ENCODE measurements around the gene CLIC3. TPM values are rescaled to one million over a fixed set of nuclear protein-coding genes. Genes with fewer than 3 reads are reported as not detected.
A peak's percentile ranks its signal among the peaks of the same experiment; 100 is the strongest.

Gene CLIC3
- total RNA-seq, 4 donors from 2014 or later = 94.8 to 442 (median 200) TPM

GRCh38 chr9:136997830-136998234, 1.5 kb upstream of the CLIC3 start:
- no peak overlapping the region for H3K4me3 ChIP-seq
- H3K27me3 ChIP-seq = peaks cover 0 to 29% (median 0%) of the 10 kb centered on the region in 4 donors
- TF ChIP-seq POLR2A (IDR thresholded peaks at IDR 0.05) (no peak), CTCF (IDR thresholded peaks at IDR 0.05) (no peak)
- H3K27ac ChIP-seq = peak overlapping the region; percentile 66 to 92 (median 80)
- peaks cover 0 to 16% (median 0%) of the 10 kb centered on the region in 3 donors for H3K36me3 ChIP-seq
- intact Hi-C loops (cut with DNase I) = no loop called here
- peaks cover 48 to 75% (median 53%) of the 10 kb centered on the region in 3 donors for H3K4me1 ChIP-seq
- WGBS, 2 donors = 31 to 69% methylated on average over 8 to 10 of the region's 18 CpGs
- no peaks in the 10 kb centered on the region for H3K9me3 ChIP-seq
- DNase-seq = no peak

- DNase-seq = no peak
- WGBS, 2 donors = 71 to 93% methylated on average over 3 to 5 of the region's 10 CpGs
- Histone ChIP-seq H3K9me3 (no peaks in the 10 kb centered on the region), H3K4me1 (peaks cover 51 to 80% (median 55%) of the 10 kb centered on the region in 3 donors), H3K27me3 (peaks cover 0 to 29% (median 0%) of the 10 kb centered on the region in 4 donors), H3K27ac (peak overlapping the region; percentile 66 to 92 (median 80)), H3K4me3 (peak overlapping the region in 2 of 4 donors; percentile 37 to 75), H3K36me3 (peaks cover 0 to 16% (median 0%) of the 10 kb centered on the region in 3 donors)
- TF ChIP-seq POLR2A (IDR thresholded peaks at IDR 0.05) (no peak), CTCF (IDR thresholded peaks at IDR 0.05) (no peak)
- intact Hi-C loops (cut with DNase I) = no loop called here
Measured at GRCh38 chr9:136997371-136997770, 1.0 kb upstream of the CLIC3 start.

GRCh38 chr9:136995772-136996311, 526 bp downstream of the CLIC3 start:
- H3K4me1 ChIP-seq = peaks cover 51 to 91% (median 55%) of the 10 kb centered on the region in 3 donors
- DNase-seq = no peak
- WGBS, 2 donors = 8 to 17% methylated on average over 2 to 7 of the region's 12 CpGs
- H3K27ac ChIP-seq = peak overlapping the region; percentile 66 to 92 (median 80)
- no peak for TF ChIP-seq POLR2A (IDR thresholded peaks at IDR 0.05)
- TF ChIP-seq CTCF (IDR thresholded peaks at IDR 0.05) = no peak
- peak overlapping the region; percentile 31 to 75 (median 50) for H3K4me3 ChIP-seq
- H3K27me3 ChIP-seq = peaks cover 0 to 29% (median 0%) of the 10 kb centered on the region in 4 donors
- intact Hi-C loops (cut with DNase I) = no loop called here
- peaks cover 0 to 2% (median 0%) of the 10 kb centered on the region in 3 donors for H3K9me3 ChIP-seq
- peaks cover 0 to 16% (median 0%) of the 10 kb centered on the region in 3 donors for H3K36me3 ChIP-seq

- peaks cover 0 to 16% (median 0%) of the 10 kb centered on the region in 3 donors for H3K36me3 ChIP-seq
- peak overlapping the region; percentile 31 to 75 (median 50) for H3K4me3 ChIP-seq
- DNase-seq = no peak
- TF ChIP-seq CTCF (IDR thresholded peaks at IDR 0.05) (no peak), POLR2A (IDR thresholded peaks at IDR 0.05) (no peak)
- intact Hi-C loops (cut with DNase I) = no loop called here
- H3K9me3 ChIP-seq = peaks cover 0 to 4% (median 0%) of the 10 kb centered on the region in 3 donors
- 16 to 40% methylated on average over 5 to 8 of the region's 30 CpGs for WGBS, 2 donors
- H3K27me3 ChIP-seq = peaks cover 0 to 29% (median 0%) of the 10 kb centered on the region in 4 donors
- peaks cover 51 to 88% (median 55%) of the 10 kb centered on the region in 3 donors for H3K4me1 ChIP-seq
- H3K27ac ChIP-seq = peak overlapping the region; percentile 66 to 92 (median 80)
Measured at GRCh38 chr9:136995362-136995761, 1.0 kb downstream of the CLIC3 start.

- Histone ChIP-seq H3K27ac (peak overlapping the region in 3 of 4 donors; percentile 77 to 92 (median 83)), H3K4me1 (peaks cover 51 to 83% (median 55%) of the 10 kb centered on the region in 3 donors), H3K36me3 (peaks cover 0 to 16% (median 0%) of the 10 kb centered on the region in 3 donors), H3K4me3 (peak overlapping the region; percentile 31 to 75 (median 50)), H3K9me3 (peaks cover 0 to 4% (median 0%) of the 10 kb centered on the region in 3 donors), H3K27me3 (peaks cover 0 to 29% (median 0%) of the 10 kb centered on the region in 4 donors)
- intact Hi-C loops (cut with DNase I) = no loop called here
- no CpG with 5 or more reads among the region's 40 CpGs for WGBS, 2 donors
- no peak for TF ChIP-seq CTCF (IDR thresholded peaks at IDR 0.05)
- no peak for TF ChIP-seq POLR2A (IDR thresholded peaks at IDR 0.05)
- no peak for DNase-seq
Measured at GRCh38 chr9:136994888-136995230, 1.5 kb downstream of the CLIC3 start.

Data from esophagus squamous epithelium (tissue), 5 donors.